H1 (cell line): ENCODE data around the gene TMEM135. TPM values are rescaled to one million over a fixed set of nuclear protein-coding genes. Genes with fewer than 3 reads are reported as not detected.

ENCODE experiments used
- CTCF ChIA-PET: fragments of 300-600 bp; sonication (Branson Sonifier 250); formaldehyde crosslinking; loops from one replicate; lab custom pipeline; 2021; ENCODE audit not compliant: partially characterized antibody; lab: Charles Lee
- POLR2A ChIA-PET: fragments of 300-600 bp; sonication (Branson Sonifier 250); formaldehyde crosslinking; loops from one replicate; lab custom pipeline; 2021; ENCODE audit warnings: inconsistent platforms; ENCODE audit not compliant: partially characterized antibody; lab: Charles Lee
- DNase-seq, 2 experiments: peaks; one replicate each; pipeline versions ENCODE4 v3.0.0 to v3.0.0-alpha.2; 2010 to 2022; ENCODE audit warnings: low spot score in 2 of 2, low read depth in 1 of 2, mixed read lengths in 1 of 2
- FAIRE-seq: peaks from 2 replicates; lab custom pipeline; 2011; peaks lifted over from hg19 to GRCh38; lab: Jason Lieb, UNC
- H2AFZ ChIP-seq: 2 replicates; pipeline ENCODE4 v1.8.1; 2012; ENCODE audit warnings: low read length, inconsistent platforms
- H2AK5ac ChIP-seq: 2 replicates; pipeline ENCODE4 v1.6.1; 2013; ENCODE audit warnings: low read depth, low read length
- H2BK120ac ChIP-seq: replicated peaks from 2 replicates; pipeline ENCODE3; 2013; ENCODE audit warnings: low read depth, low read length, inconsistent platforms
- H2BK12ac ChIP-seq: 2 replicates; pipeline ENCODE4 v1.6.1; 2013; ENCODE audit warnings: low read depth, low read length
- H2BK15ac ChIP-seq: 2 replicates; pipeline ENCODE4 v1.6.1; 2013; ENCODE audit warnings: low read length
- H2BK20ac ChIP-seq: 2 replicates; pipeline ENCODE4 v1.6.1; 2013; ENCODE audit warnings: low read length
- H2BK5ac ChIP-seq: 2 replicates; pipeline ENCODE4 v1.6.1; 2013; ENCODE audit warnings: low read depth, low read length
- H3K14ac ChIP-seq: 2 replicates; pipeline ENCODE4 v1.6.1; 2013; ENCODE audit warnings: inconsistent platforms; ENCODE audit not compliant: insufficient read length
- H3K18ac ChIP-seq: 2 replicates; pipeline ENCODE4 v1.6.1; 2013; ENCODE audit warnings: low read length; ENCODE audit errors: extremely low read depth
- H3K23ac ChIP-seq: 2 replicates; pipeline ENCODE4 v1.6.1; 2013; ENCODE audit warnings: inconsistent platforms; ENCODE audit not compliant: insufficient read length
- H3K23me2 ChIP-seq: 2 replicates; pipeline ENCODE4 v1.6.1; 2013; ENCODE audit warnings: low read depth, low read length
- H3K27ac ChIP-seq: 2 replicates; pipeline ENCODE4 v1.6.1; 2011; ENCODE audit warnings: low read depth, low read length, inconsistent platforms
- H3K27me3 ChIP-seq, 4 experiments: replicated peaks in 1 of 4; 1 replicate in 1 of 4; 2 replicates in 3 of 4; pipeline versions ENCODE4 v1.6.1 to v1.8.1; 2011 to 2013; ENCODE audit warnings: low read length in 3 of 4, mild to moderate bottlenecking in 3 of 4, inconsistent platforms in 2 of 4, mixed read lengths in 2 of 4, moderate library complexity in 1 of 4; ENCODE audit not compliant: control insufficient read depth in 3 of 4, insufficient read depth in 3 of 4; ENCODE audit errors: extremely low read depth in 1 of 4
- H3K36me3 ChIP-seq, 4 experiments: 2 replicates each; pipeline versions ENCODE4 v1.6.1 to v1.8.1; 2011 to 2013; ENCODE audit warnings: mild to moderate bottlenecking in 4 of 4, low read length in 3 of 4, moderate library complexity in 2 of 4, control low read depth in 1 of 4, inconsistent platforms in 1 of 4; ENCODE audit not compliant: insufficient read depth in 4 of 4, control insufficient read depth in 2 of 4
- H3K4ac ChIP-seq: replicated peaks from 2 replicates; pipeline ENCODE3; 2013; ENCODE audit warnings: low read length, low read depth, mixed read lengths, inconsistent platforms; ENCODE audit not compliant: insufficient read length
- H3K4me1 ChIP-seq, 4 experiments: replicated peaks in 1 of 4; 1 replicate in 1 of 4; 2 replicates in 3 of 4; pipeline versions ENCODE4 v1.6.1 to v1.8.1; 2011 to 2013; ENCODE audit warnings: low read length in 3 of 4, inconsistent platforms in 2 of 4, mixed read lengths in 1 of 4; ENCODE audit not compliant: insufficient read depth in 4 of 4, control insufficient read depth in 3 of 4
- H3K4me2 ChIP-seq, 2 experiments: 2 replicates each; pipeline versions ENCODE4 v1.6.1 to v1.8.1; 2011 to 2013; ENCODE audit warnings: low read depth in 2 of 2, low read length in 2 of 2, control low read depth in 1 of 2, inconsistent platforms in 1 of 2, mild to moderate bottlenecking in 1 of 2; ENCODE audit not compliant: insufficient read depth in 1 of 2
- H3K4me3 ChIP-seq, 4 experiments: fragments of 200-600, 300-600 bp in 1 of 4; sonication (generic), shearing (Covaris generic), sonication (Bioruptor Twin) in 1 of 4; 2 replicates each; pipeline versions ENCODE4 v1.5.1 to v1.8.1; 2011 to 2016; ENCODE audit warnings: low read length in 4 of 4, low read depth in 3 of 4, control low read depth in 2 of 4, inconsistent platforms in 2 of 4, mild to moderate bottlenecking in 2 of 4, mixed read lengths in 1 of 4, moderate library complexity in 1 of 4; ENCODE audit not compliant: insufficient read depth in 2 of 4; ENCODE audit errors: extremely low read depth in 1 of 4
- H3K56ac ChIP-seq: replicated peaks from 2 replicates; pipeline ENCODE3; 2013; ENCODE audit warnings: low read depth, mild to moderate bottlenecking, mixed read lengths, low read length, inconsistent platforms; ENCODE audit not compliant: insufficient read length
- H3K79me1 ChIP-seq: 2 replicates; pipeline ENCODE4 v1.6.1; 2013; ENCODE audit warnings: low read depth, low read length, control low read depth
- H3K79me2 ChIP-seq, 2 experiments: 2 replicates each; pipeline versions ENCODE4 v1.6.1 to v1.8.1; 2012 to 2013; ENCODE audit warnings: low read length in 2 of 2, mild to moderate bottlenecking in 2 of 2, inconsistent platforms in 1 of 2; ENCODE audit not compliant: insufficient read depth in 2 of 2, control insufficient read depth in 1 of 2
- H3K9ac ChIP-seq, 4 experiments: replicated peaks in 1 of 4; 1 replicate in 1 of 4; 2 replicates in 3 of 4; pipeline versions ENCODE4 v1.6.1 to v1.8.1; 2011 to 2013; ENCODE audit warnings: low read depth in 3 of 4, low read length in 3 of 4, control low read depth in 2 of 4, mild to moderate bottlenecking in 2 of 4, moderate library complexity in 2 of 4, inconsistent platforms in 1 of 4; ENCODE audit errors: extremely low read depth in 1 of 4
- H3K9me3 ChIP-seq, 2 experiments: 2 replicates each; pipeline versions ENCODE4 v1.6.1 to v1.8.1; 2012 to 2013; ENCODE audit warnings: mild to moderate bottlenecking in 2 of 2, moderate library complexity in 2 of 2, control low read depth in 1 of 2, inconsistent platforms in 1 of 2, low read depth in 1 of 2, low read length in 1 of 2, mixed read lengths in 1 of 2; ENCODE audit not compliant: insufficient read depth in 2 of 2
- H4K20me1 ChIP-seq, 2 experiments: replicated peaks in 1 of 2; 2 replicates each; pipeline versions ENCODE3 to v1.8.1; 2011 to 2013; ENCODE audit warnings: inconsistent platforms in 2 of 2, low read length in 2 of 2, mild to moderate bottlenecking in 1 of 2; ENCODE audit not compliant: insufficient read depth in 2 of 2, control insufficient read depth in 1 of 2
- H4K5ac ChIP-seq: 2 replicates; pipeline ENCODE4 v1.6.1; 2013; ENCODE audit warnings: low read length, low read depth, mixed read lengths, inconsistent platforms; ENCODE audit not compliant: insufficient read length
- H4K8ac ChIP-seq: 2 replicates; pipeline ENCODE4 v1.8.0; 2013; ENCODE audit warnings: mild to moderate bottlenecking, moderate library complexity, low read length, inconsistent platforms; ENCODE audit not compliant: insufficient read depth; ENCODE audit errors: extremely low read depth
- H4K91ac ChIP-seq: replicated peaks from 2 replicates; pipeline ENCODE3; 2013; ENCODE audit warnings: low read length, mixed read lengths, inconsistent platforms; ENCODE audit not compliant: insufficient read length
- WGBS, 2 experiments: shearing (Covaris generic) in 1 of 2; methylation state at CpG; one replicate each; pipeline versions ENCODE4 v1.1.6 to v1.1.7; 2013 to 2015; ENCODE audit warnings: low lambda C conversion rate in 2 of 2, mixed read lengths in 2 of 2, inconsistent platforms in 1 of 2, low coverage in 1 of 2, missing lambda C conversion rate in 1 of 2; ENCODE audit not compliant: insufficient replicate concordance in 2 of 2, insufficient coverage in 1 of 2, insufficient read length in 1 of 2; ENCODE audit errors: extremely low coverage in 1 of 2, missing lambda C conversion rate in 1 of 2; 5-methylcytosine and 5-hydroxymethylcytosine counted together
- polyA plus RNA-seq, 7 experiments: library from polyadenylated mRNA; depleted of rRNA in 3 of 7; stranded (reverse) in 5 of 7; unstranded in 2 of 7; fragments of >200 nt in 5 of 7; fragments of 200-250 nt in 2 of 7; gene quantifications; 1 replicate in 5 of 7; 2 replicates in 1 of 7; 4 replicates in 1 of 7; pipeline versions ENCODE4 v1.2.1 to v1.2.3, GENCODE V29; 2011 to 2013; ENCODE audit warnings: missing spikeins in 2 of 7, mixed read lengths in 2 of 7
- total RNA-seq: library from RNA; stranded (reverse); fragmentation: NEBNext Ultra II Directional; extraction: Animal tissue kit (Norgen Biotek cat#: 25700); gene quantifications from 2 replicates; pipeline ENCODE4 v1.2.1, GENCODE V29; 2021

TMEM135 gene
- total and polyA plus RNA-seq, 2 of the 8 experiments (the other 6 are each of a cell fraction or from before 2014, with no cell fraction given), result 9.3 to 31.3 TPM

DNA sequence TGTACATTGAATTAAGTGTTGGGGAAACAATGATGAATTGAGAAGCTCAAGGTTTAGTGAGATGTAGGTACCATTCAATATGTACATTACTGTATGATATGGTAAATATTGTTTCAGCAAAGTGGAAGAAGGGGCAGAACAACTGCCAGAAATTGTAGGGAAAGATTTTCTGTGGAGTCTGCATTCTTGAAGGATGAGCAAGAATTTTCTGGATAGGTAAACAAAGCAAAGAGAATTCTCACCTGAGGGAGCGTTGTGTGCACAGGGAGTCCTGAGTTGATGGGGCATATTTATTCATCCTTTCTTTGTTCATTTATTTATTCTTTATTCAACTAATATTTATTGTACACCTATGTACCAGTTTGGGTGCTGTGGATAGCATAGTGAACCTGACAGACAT, 83.2 kb downstream of the TMEM135 start:
- ChIA-PET POLR2A (no interaction called here), CTCF (no interaction called here)
- Histone ChIP-seq H2AFZ (no peak overlapping the region), H3K27me3 (no peaks in the 10 kb centered on the region), H3K36me3 (no peaks in the 10 kb centered on the region), H3K56ac (no peak overlapping the region), H4K91ac (no peak overlapping the region), H2BK15ac (no peak overlapping the region), H3K79me1 (no peaks in the 10 kb centered on the region; the same call in 1 of the 2 replicates), H3K4me2 (no peak overlapping the region), H3K4ac (no peak overlapping the region), H3K14ac (no peak overlapping the region), H3K27ac (no peak overlapping the region), H3K23me2 (no peaks in the 10 kb centered on the region; the same call in 1 of the 2 replicates), H4K20me1 (no peaks in the 10 kb centered on the region), H3K23ac (no peak overlapping the region), H3K18ac (no peak overlapping the region), H2BK20ac (no peak overlapping the region), H2BK12ac (no peak overlapping the region), H3K4me1 (no peaks in the 10 kb centered on the region; a peak in 1 of 7 replicates), H2BK5ac (no peak overlapping the region), H3K4me3 (no peak overlapping the region), H2AK5ac (no peak overlapping the region), H4K5ac (no peak overlapping the region), H3K79me2 (no peaks in the 10 kb centered on the region), H2BK120ac (no peak overlapping the region), H4K8ac (no peak overlapping the region), H3K9me3 (no peaks in the 10 kb centered on the region), H3K9ac (no peak overlapping the region)
- FAIRE-seq, result no peak
- 86% methylated on average over 1 of the region's 1 CpG; no CpG with 5 or more reads in 1 of the 2 experiments for WGBS, 2 experiments
- DNase-seq, result no peak
